ENCODE data around the gene SLC38A3. TPM values are rescaled to one million over a fixed set of nuclear protein-coding genes. Genes with fewer than 3 reads are reported as not detected.

Gene SLC38A3
- total RNA-seq, 4 donors from 2014 or later = not detected

- TF ChIP-seq CTCF (IDR thresholded peaks at IDR 0.05; ENCODE audit: low read depth) = no peak
These were observed 9.8 kb downstream of the SLC38A3 start for GRCh38 chr3:50214824-50215223.

- no peak for TF ChIP-seq CTCF (IDR thresholded peaks at IDR 0.05; ENCODE audit: low read depth)
These were observed 10.5 kb downstream of the SLC38A3 start for GRCh38 chr3:50215529-50215928.

- no peak for TF ChIP-seq CTCF (IDR thresholded peaks at IDR 0.05; ENCODE audit: low read depth)
These were observed 12.6 kb downstream of the SLC38A3 start for GRCh38 chr3:50217681-50218080.

- no peak for TF ChIP-seq CTCF (IDR thresholded peaks at IDR 0.05; ENCODE audit: low read depth)
These were observed 13.4 kb downstream of the SLC38A3 start for GRCh38 chr3:50218448-50218847.

GRCh38 chr3:50219285-50219684, 14.2 kb downstream of the SLC38A3 start:
- TF ChIP-seq CTCF (IDR thresholded peaks at IDR 0.05; ENCODE audit: low read depth) = no peak

GRCh38 chr3:50220109-50220508, 15.0 kb downstream of the SLC38A3 start:
- TF ChIP-seq CTCF (IDR thresholded peaks at IDR 0.05; ENCODE audit: low read depth) = no peak

- TF ChIP-seq CTCF (IDR thresholded peaks at IDR 0.05; ENCODE audit: low read depth) = no peak
These were observed 16.0 kb downstream of the SLC38A3 start for GRCh38 chr3:50221051-50221410.

Data from subcutaneous adipose tissue (tissue), 4 donors.